MM.1S (cell line): ENCODE results near the gene ASCC3.

Source experiments
- CTCF ChIP-seq: fragments of 300-600 bp; sonication (generic); IDR thresholded peaks from 2 replicates; pipeline ENCODE4 v1.5.1; 2016; ENCODE audit warnings: antibody characterized with exemption, low read length, mixed read lengths
- EZH2 ChIP-seq: fragments of 300-600 bp; sonication (generic); optimal IDR thresholded peaks from 2 replicates; pipeline ENCODE3; 2017; ENCODE audit warnings: low read depth, mild to moderate bottlenecking, antibody characterized with exemption, low read length, mixed read lengths
- EZH2phosphoT487 ChIP-seq: fragments of 300-600 bp; sonication (generic); IDR thresholded peaks from 2 replicates; pipeline ENCODE4 v1.6.1; 2018; ENCODE audit warnings: antibody characterized with exemption, low read length

GRCh38 chr6:100614386-100614785 is 266.7 kb downstream of the ASCC3 start:
- TF ChIP-seq CTCF (no peak), EZH2 (no peak), EZH2phosphoT487 (no peak)
